ENCODE data around the gene FAR2.
"Not testable (repeated sequence)": the region's sequence is repeated elsewhere in the genome, so short reads cannot be mapped to it uniquely, and the experiment has no call there.

Gene FAR2

DNA sequence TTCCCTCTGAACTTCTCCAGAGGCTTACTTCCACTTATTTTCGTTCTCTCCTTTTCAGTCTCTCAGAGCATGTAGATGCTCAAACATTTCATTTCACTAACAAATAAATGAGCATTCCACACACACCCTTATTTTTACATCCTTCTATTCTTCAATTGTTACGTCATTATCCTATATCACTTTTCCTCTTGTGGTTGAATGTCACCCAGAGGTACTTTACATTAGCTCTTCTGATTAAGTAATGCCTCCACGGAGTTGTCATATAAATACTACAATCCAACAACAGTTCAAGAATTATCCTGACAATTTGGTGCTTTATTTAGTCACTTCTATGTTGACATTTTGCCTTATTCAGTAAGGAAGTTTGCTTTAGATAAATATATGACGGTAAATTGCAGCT lies 18.4 kb downstream of the FAR2 start:
- Histone ChIP-seq H3K27me3 (no peaks in the 10 kb centered on the region), H3K36me3 (peaks cover 10% of the 10 kb centered on the region), H3K4me1 (ENCODE audit: control insufficient read depth in 1 of 2, insufficient read depth in 1 of 2, low read depth in 1 of 2, low read length in 1 of 2) (peaks cover 76 to 82% of the 10 kb centered on the region in 2 experiments), H3K4me3 (ENCODE audit: low read depth in 1 of 2, low read length in 1 of 2) (no peak overlapping the region), H3K27ac (peak overlapping the region; percentile 92), H3K9me3 (no peaks in the 10 kb centered on the region)
- TF ChIP-seq, protein P1, sequence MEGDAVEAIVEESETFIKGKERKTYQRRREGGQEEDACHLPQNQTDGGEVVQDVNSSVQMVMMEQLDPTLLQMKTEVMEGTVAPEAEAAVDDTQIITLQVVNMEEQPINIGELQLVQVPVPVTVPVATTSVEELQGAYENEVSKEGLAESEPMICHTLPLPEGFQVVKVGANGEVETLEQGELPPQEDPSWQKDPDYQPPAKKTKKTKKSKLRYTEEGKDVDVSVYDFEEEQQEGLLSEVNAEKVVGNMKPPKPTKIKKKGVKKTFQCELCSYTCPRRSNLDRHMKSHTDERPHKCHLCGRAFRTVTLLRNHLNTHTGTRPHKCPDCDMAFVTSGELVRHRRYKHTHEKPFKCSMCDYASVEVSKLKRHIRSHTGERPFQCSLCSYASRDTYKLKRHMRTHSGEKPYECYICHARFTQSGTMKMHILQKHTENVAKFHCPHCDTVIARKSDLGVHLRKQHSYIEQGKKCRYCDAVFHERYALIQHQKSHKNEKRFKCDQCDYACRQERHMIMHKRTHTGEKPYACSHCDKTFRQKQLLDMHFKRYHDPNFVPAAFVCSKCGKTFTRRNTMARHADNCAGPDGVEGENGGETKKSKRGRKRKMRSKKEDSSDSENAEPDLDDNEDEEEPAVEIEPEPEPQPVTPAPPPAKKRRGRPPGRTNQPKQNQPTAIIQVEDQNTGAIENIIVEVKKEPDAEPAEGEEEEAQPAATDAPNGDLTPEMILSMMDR (IDR thresholded peaks at IDR 0.05): no peak

DNA sequence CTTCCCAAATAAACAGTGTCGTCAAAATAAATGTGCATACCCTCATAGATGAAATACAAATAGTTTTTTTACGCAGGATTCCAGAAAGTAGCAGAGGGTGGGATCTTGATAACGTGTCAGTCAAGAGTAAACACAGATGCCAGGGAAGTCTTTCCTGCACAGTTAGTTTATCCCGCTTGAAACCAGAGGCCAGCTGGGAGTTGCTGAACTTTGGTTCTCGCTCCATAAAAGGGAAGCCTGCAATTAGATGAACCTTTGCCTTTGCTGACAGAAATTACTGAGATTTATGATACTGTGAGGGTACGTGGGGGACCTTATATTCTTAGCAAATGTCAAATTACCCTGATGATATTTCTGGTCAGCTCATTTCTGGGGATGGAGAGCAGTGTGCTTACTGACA lies 18.9 kb downstream of the FAR2 start:
- Histone ChIP-seq H3K27ac (peak overlapping the region; percentile 92), H3K4me3 (ENCODE audit: low read depth in 1 of 2, low read length in 1 of 2) (no peak overlapping the region), H3K9me3 (no peaks in the 10 kb centered on the region), H3K36me3 (peaks cover 10% of the 10 kb centered on the region), H3K27me3 (no peaks in the 10 kb centered on the region), H3K4me1 (ENCODE audit: control insufficient read depth in 1 of 2, insufficient read depth in 1 of 2, low read depth in 1 of 2, low read length in 1 of 2) (peaks cover 76 to 79% of the 10 kb centered on the region in 2 experiments)
- TF ChIP-seq, protein P1 (IDR thresholded peaks at IDR 0.05): no peak

DNA sequence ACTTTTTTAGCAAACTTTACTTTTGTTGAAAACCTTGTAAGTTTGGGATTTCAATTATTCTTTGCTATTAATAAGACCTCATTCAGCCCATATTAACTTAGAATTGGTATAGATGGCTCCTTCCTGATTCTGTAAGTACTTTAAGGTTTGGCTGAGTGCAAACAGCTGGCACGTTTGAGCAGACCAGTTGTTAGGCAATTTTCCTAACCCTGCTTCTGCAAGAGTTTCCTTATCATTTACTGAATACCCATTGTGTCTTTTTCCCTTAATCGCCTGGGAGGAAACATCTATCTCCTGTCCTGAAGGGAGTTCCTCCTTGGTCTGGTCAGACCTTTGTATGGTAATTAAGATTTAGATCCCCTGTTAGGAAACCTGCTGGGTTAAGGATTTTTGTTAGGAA lies 20.9 kb downstream of the FAR2 start:
- not testable (repeated sequence) for H3K9me3 ChIP-seq, H3K27me3 ChIP-seq, H3K36me3 ChIP-seq
- Histone ChIP-seq H3K4me1 (ENCODE audit: control insufficient read depth in 1 of 2, insufficient read depth in 1 of 2, low read depth in 1 of 2, low read length in 1 of 2) (peaks cover 57 to 62% of the 10 kb centered on the region in 2 experiments), H3K27ac (peak overlapping the region; percentile 92), H3K4me3 (ENCODE audit: low read depth in 1 of 2, low read length in 1 of 2) (peak overlapping the region; percentile 34 to 44)

DNA sequence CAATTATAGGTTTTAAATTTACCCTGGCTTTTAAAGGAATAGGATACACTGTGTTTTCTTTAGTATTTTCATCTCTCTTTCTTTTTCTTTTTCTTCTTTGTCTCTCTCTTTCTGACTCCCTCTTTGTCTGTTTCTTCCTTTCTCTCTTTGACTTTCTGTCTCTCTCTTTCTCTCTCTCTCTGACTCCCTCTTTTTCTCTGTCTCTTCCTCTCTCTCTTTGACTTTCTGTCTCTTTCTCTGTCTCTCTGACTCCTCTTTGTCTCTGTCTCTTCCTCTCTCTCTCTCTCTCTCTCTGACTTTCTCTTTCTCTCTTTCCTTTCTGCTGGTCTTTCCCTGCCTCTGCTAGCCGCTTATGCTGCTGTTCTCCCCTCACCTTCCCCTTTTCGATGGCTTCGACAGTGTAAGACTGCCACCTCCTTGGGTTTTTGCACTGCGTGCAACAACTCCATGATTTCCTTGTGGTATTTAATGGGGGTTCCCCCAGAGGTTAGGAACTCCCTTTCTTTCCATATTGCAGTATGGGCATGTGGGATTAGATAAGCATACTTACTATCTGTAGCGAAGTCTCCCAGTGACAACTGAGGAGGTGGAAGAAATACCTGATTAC lies 21.5 kb downstream of the FAR2 start:
- H3K27ac ChIP-seq: peak overlapping the region; percentile 92
- TF ChIP-seq, protein P1 (IDR thresholded peaks at IDR 0.05): peak; percentile 14
- not testable (repeated sequence) for H3K9me3 ChIP-seq, H3K36me3 ChIP-seq, H3K27me3 ChIP-seq
- H3K4me1 ChIP-seq (ENCODE audit: control insufficient read depth in 1 of 2, insufficient read depth in 1 of 2, low read depth in 1 of 2, low read length in 1 of 2): peaks cover 51 to 56% of the 10 kb centered on the region in 2 experiments
- H3K4me3 ChIP-seq (ENCODE audit: low read depth in 1 of 2, low read length in 1 of 2): peak overlapping the region; percentile 34 to 44

DNA sequence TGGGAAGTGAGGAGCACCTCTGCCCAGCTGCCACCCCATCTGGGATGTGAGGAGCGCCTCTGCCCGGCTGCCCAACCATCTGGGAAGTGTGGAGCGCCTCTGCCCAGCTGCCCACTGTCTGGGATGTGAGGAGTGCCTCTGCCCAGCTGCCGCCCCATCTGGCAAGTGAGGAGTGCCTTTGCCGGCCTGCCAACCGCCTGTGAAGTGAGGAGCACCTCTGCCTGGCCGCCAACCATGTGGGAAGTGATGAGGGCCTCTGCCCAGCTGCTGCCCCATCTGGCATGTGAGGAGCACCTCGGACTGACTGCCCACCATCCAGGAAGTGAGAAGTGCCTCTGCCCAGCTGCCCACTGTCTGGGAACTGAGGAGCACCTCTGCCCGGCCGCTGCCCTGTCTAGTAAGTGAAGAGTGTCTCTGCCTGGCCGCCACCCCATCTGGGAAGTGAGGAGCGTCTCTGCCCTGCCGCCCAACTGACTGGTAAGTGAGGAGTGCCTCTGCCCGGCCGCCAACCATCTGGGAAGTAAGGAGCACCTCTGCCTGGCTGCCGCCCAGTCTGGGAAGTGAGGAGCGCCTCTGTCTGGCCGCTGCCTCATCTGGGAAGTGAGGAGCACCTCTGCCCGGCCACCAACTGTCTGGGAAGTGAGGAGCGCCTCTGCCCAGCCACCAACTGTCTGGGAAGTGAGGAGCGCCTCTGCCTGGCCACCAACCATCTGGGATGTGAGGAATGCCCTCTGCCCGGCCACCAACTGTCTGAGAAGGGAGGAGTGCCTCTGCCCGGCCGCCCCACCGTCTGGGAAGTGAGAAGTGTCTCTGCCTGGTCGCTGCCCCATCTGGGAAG lies 22.6 kb downstream of the FAR2 start:
- Histone ChIP-seq H3K4me3 (ENCODE audit: low read depth in 1 of 2, low read length in 1 of 2) (no peak overlapping the region), H3K36me3 (peaks cover 10% of the 10 kb centered on the region), H3K9me3 (no peaks in the 10 kb centered on the region), H3K27me3 (no peaks in the 10 kb centered on the region), H3K27ac (peak overlapping the region; percentile 92), H3K4me1 (ENCODE audit: control insufficient read depth in 1 of 2, insufficient read depth in 1 of 2, low read depth in 1 of 2, low read length in 1 of 2) (peaks cover 40 to 50% of the 10 kb centered on the region in 2 experiments)
- TF ChIP-seq, protein P1 (IDR thresholded peaks at IDR 0.05): no peak

DNA sequence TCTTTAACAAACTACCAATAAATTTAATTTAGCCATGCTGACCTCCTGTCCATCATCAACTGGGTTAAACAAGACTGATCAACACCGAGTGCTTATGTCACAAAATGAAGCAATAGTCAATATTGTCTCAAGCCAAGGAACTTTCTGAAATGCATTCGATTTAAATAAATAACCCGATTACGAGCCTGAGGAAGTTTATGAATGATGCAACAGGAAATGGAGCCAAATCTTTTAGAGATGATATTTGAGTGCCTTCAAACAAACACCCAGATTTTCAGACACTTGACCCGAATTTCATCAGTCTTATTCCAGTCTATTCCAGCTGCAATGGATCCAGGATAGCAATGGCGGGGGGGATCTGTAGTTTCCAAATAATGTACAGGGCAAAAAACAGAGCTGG lies 27.9 kb downstream of the FAR2 start:
- H3K9me3 ChIP-seq: no peaks in the 10 kb centered on the region
- H3K4me1 ChIP-seq (ENCODE audit: control insufficient read depth in 1 of 2, insufficient read depth in 1 of 2, low read depth in 1 of 2, low read length in 1 of 2): peaks cover 0 to 13% of the 10 kb centered on the region in 2 experiments
- H3K27ac ChIP-seq: no peak overlapping the region
- TF ChIP-seq, protein P1 (IDR thresholded peaks at IDR 0.05): no peak
- no peaks in the 10 kb centered on the region for H3K27me3 ChIP-seq
- no peak overlapping the region for H3K4me3 ChIP-seq (ENCODE audit: low read depth in 1 of 2, low read length in 1 of 2)
- peaks cover 2% of the 10 kb centered on the region for H3K36me3 ChIP-seq

DNA sequence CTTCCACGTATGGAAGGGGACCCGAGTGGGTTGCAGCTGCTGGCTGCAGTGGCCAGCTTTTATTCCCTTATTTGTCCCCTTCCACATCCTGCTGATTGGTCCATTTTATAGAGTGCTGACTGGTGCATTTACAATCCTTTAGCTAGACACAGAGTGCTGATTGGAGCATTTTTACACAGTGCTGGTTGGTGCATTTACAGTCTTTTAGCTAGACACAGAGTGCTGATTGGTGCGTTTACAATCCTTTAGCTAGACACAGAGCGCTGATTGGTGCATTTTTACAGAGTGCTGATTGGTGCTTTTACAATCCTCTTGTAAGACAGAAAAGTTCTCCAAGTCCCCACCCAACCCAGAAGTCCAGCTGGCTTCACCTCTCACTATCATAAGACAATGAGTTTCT lies 33.2 kb downstream of the FAR2 start:
- not testable (repeated sequence) for H3K36me3 ChIP-seq; H3K4me1 ChIP-seq (ENCODE audit: control insufficient read depth in 1 of 2, insufficient read depth in 1 of 2, low read depth in 1 of 2, low read length in 1 of 2); H3K27me3 ChIP-seq; H3K4me3 ChIP-seq (ENCODE audit: low read depth in 1 of 2, low read length in 1 of 2); H3K9me3 ChIP-seq; H3K27ac ChIP-seq

Measured in neutrophil (primary cell).